Liver (tissue), 3 donors: ENCODE data around the gene CEMP1.

Source experiments
- CTCF ChIP-seq: fragments of 150-350 bp; IDR thresholded peaks from 2 replicates; pipeline ENCODE4 v1.5.1; 2017; ENCODE audit warnings: improper control_type of control experiment, low read depth, low read length; ENCODE audit not compliant: missing input control
- GABPA ChIP-seq, 2 donors: IDR thresholded peaks in 1 of 2; conservative IDR thresholded peaks in 1 of 2; 2 replicates each; pipeline ENCODE4 v1.6.1; 2016; ENCODE audit warnings: antibody characterized with exemption in 2 of 2, mild to moderate bottlenecking in 1 of 2, moderate library complexity in 1 of 2
- MAX ChIP-seq: IDR thresholded peaks from 2 replicates; pipeline ENCODE4 v1.6.1; 2016; ENCODE audit warnings: antibody characterized with exemption
- REST ChIP-seq: IDR thresholded peaks from 2 replicates; pipeline ENCODE4 v1.6.1; 2016; ENCODE audit warnings: antibody characterized with exemption, mild to moderate bottlenecking
- RXRA ChIP-seq, 2 donors: IDR thresholded peaks; 2 replicates each; pipeline ENCODE4 v1.6.1; 2017 to 2018; ENCODE audit warnings: antibody characterized with exemption in 2 of 2, mild to moderate bottlenecking in 1 of 2
- TAF1 ChIP-seq: conservative IDR thresholded peaks from 2 replicates; pipeline ENCODE4 v1.6.1; 2016; ENCODE audit warnings: antibody characterized with exemption, mild to moderate bottlenecking
- ZBTB33 ChIP-seq: IDR thresholded peaks from 2 replicates; pipeline ENCODE4 v1.6.1; 2016; ENCODE audit warnings: antibody characterized with exemption
- donor health status: healthy.
- donor health status: healthy.

DNA sequence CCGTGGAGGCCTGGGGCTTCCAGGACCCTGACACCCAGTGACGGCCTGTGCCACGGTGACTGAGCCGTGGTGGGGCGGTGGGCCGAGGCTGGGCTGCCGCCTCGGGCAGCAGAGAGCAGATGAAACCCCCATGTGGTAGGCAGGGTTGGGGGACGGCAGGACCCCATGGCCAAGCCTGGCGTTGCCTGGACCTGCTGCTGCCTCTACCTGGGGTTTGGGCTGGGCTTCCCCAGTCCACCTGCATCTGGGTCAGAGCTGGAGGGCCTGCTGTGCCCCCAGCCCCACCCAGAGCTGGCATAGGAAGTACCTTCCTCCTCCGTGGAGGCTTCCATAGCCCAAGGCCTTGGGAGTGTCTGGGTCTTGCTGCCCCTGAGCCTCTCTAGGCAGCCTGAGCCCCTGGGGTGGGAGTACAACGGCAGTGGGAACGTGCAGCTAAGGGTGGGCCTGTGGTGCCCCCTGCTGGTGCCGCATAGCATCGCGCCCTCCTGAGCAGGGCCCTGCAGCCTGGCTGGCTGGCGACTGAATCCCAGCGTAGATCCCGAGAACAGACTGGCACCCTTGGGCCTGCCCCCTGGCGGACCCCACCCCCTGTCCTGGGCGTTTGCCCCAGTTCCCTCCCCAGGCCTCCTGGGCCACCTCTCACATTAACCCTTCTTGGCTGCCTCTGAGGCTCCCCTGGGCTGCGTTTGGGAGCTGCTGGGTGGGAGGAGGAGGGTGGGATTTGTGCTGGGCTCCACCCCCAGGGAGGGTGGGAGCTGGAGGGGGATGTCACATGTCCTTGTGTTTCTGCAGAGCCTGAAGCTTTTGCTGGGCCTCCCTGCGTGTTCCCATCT lies 30.1 kb downstream of the CEMP1 start:
- TF ChIP-seq MAX: no peak
- peak; percentile 97 for TF ChIP-seq CTCF
- no peak for TF ChIP-seq GABPA (IDR thresholded peaks at IDR 0.05 in 1 of 2, conservative IDR thresholded peaks at IDR 0.05 in 1 of 2)
- no peak for TF ChIP-seq REST
- TF ChIP-seq TAF1: no peak
- no peak for TF ChIP-seq RXRA (IDR thresholded peaks at IDR 0.05)
- TF ChIP-seq ZBTB33: no peak
